SK-N-SH treated with all-trans-retinoic acid at 6 μM for 48 hours (cell line): Measurements from ENCODE around the gene SLC25A28.

Experiments used
- ATAC-seq: fragments of 200-7000 bp; cut with Tn5 transposase; 3 replicates; pipeline ENCODE4 v1.9.1; 2020; ENCODE audit warnings: mild to moderate bottlenecking, moderate library complexity
- BACH2 ChIP-seq: fragments of 250-450 bp; sonication (Bioruptor Pico); IDR thresholded peaks from 2 replicates; pipeline ENCODE4 v1.9.0; 2021; ENCODE audit warnings: mild to moderate bottlenecking, borderline replicate concordance
- CREB5 ChIP-seq: fragments of 250-450 bp; sonication (Bioruptor Pico); IDR thresholded peaks from 2 replicates; pipeline ENCODE4 v1.5.1; 2020; ENCODE audit warnings: low read depth, mild to moderate bottlenecking, moderate library complexity
- CSDC2 ChIP-seq: fragments of 250-450 bp; sonication (Bioruptor Pico); IDR thresholded peaks from 2 replicates; pipeline ENCODE4 v1.5.0; 2020; ENCODE audit warnings: mild to moderate bottlenecking, moderate library complexity
- CSRNP3 ChIP-seq: fragments of 250-450 bp; sonication (Bioruptor Pico); IDR thresholded peaks from 2 replicates; pipeline ENCODE4 v1.5.1; 2021; ENCODE audit warnings: mild to moderate bottlenecking, moderate library complexity
- ESRRG ChIP-seq: fragments of 250-450 bp; sonication (Bioruptor Pico); IDR thresholded peaks from 2 replicates; pipeline ENCODE4 v1.6.1; 2021; ENCODE audit warnings: mild to moderate bottlenecking
- ISL1 ChIP-seq: fragments of 250-450 bp; sonication (Bioruptor Pico); IDR thresholded peaks from 2 replicates; pipeline ENCODE4 v2.1.2; 2022; ENCODE audit warnings: mild to moderate bottlenecking, moderate library complexity
- PATZ1 ChIP-seq: fragments of 250-450 bp; sonication (Bioruptor Pico); IDR thresholded peaks from 2 replicates; pipeline ENCODE4 v1.8.0; 2020; ENCODE audit warnings: mild to moderate bottlenecking, moderate library complexity, borderline replicate concordance
- PPARA ChIP-seq: fragments of 250-450 bp; sonication (Bioruptor Pico); IDR thresholded peaks from 2 replicates; pipeline ENCODE4 v1.5.0; 2020; ENCODE audit warnings: mild to moderate bottlenecking, borderline replicate concordance
- RARB ChIP-seq: fragments of 250-450 bp; sonication (Bioruptor Pico); IDR thresholded peaks from 2 replicates; pipeline ENCODE4 v1.8.0; 2021; ENCODE audit warnings: mild to moderate bottlenecking, moderate library complexity
- SNAI2 ChIP-seq: fragments of 250-450 bp; sonication (Bioruptor Pico); IDR thresholded peaks from 2 replicates; pipeline ENCODE4 v1.5.0; 2020; ENCODE audit warnings: mild to moderate bottlenecking, moderate library complexity
- TCF4 ChIP-seq: fragments of 250-450 bp; sonication (Bioruptor Pico); IDR thresholded peaks from 2 replicates; pipeline ENCODE4 v1.8.0; 2021; ENCODE audit warnings: mild to moderate bottlenecking, moderate library complexity, borderline replicate concordance
- TOX ChIP-seq: fragments of 250-450 bp; sonication (Bioruptor Pico); IDR thresholded peaks from 2 replicates; pipeline ENCODE4 v1.8.0; 2021; ENCODE audit warnings: mild to moderate bottlenecking, moderate library complexity, borderline replicate concordance
- TSHZ2 ChIP-seq: fragments of 250-450 bp; sonication (Bioruptor Pico); IDR thresholded peaks from 2 replicates; pipeline ENCODE4 v1.5.0; 2020; ENCODE audit warnings: mild to moderate bottlenecking, moderate library complexity
- ZC3H10 ChIP-seq: fragments of 250-450 bp; sonication (Bioruptor Pico); IDR thresholded peaks from 2 replicates; pipeline ENCODE4 v1.5.1; 2021; ENCODE audit warnings: mild to moderate bottlenecking, moderate library complexity
- ZFP3 ChIP-seq: fragments of 250-450 bp; sonication (Bioruptor Pico); IDR thresholded peaks from 2 replicates; pipeline ENCODE4 v1.5.0; 2020; ENCODE audit warnings: mild to moderate bottlenecking, moderate library complexity
- ZNF565 ChIP-seq: fragments of 450-650 bp; formaldehyde crosslinking; conservative IDR thresholded peaks from 2 replicates; pipeline ENCODE4 v1.5.0; 2020; ENCODE audit warnings: low read depth, mild to moderate bottlenecking, moderate library complexity
- ZNF70 ChIP-seq: fragments of 450-650 bp; formaldehyde crosslinking; IDR thresholded peaks from 2 replicates; pipeline ENCODE4 v1.5.0; 2020; ENCODE audit warnings: mild to moderate bottlenecking, moderate library complexity
- ZNF8 ChIP-seq: fragments of 450-650 bp; formaldehyde crosslinking; IDR thresholded peaks from 2 replicates; pipeline ENCODE4 v1.5.0; 2020; ENCODE audit warnings: mild to moderate bottlenecking, moderate library complexity

Gene SLC25A28

GRCh38 chr10:99620711-99621453, 643 bp upstream of the SLC25A28 start:
- no peak; the same call in 1 of the 2 replicates for TF ChIP-seq ZNF70 (CRISPR knock-in tag)
- TF ChIP-seq TCF4 (CRISPR knock-in tag), result 0 out of 2 replicates have a peak, but pooled peaks have one; percentile 12
- 0 out of 2 replicates have a peak, but pooled peaks have one; percentile 50 for TF ChIP-seq PATZ1
- no peak for TF ChIP-seq ISL1 (CRISPR knock-in tag)
- TF ChIP-seq TSHZ2 (CRISPR knock-in tag), result no peak
- TF ChIP-seq BACH2 (CRISPR knock-in tag), result no peak
- no peak for TF ChIP-seq CREB5
- 0 out of 2 replicates have a peak, but pooled peaks have one; percentile 6 for TF ChIP-seq ZFP3
- ATAC-seq, result peak; percentile 93

GRCh38 chr10:99619090-99619800, 994 bp downstream of the SLC25A28 start:
- no peak for ATAC-seq
- TF ChIP-seq PATZ1 (no peak), CSDC2 (CRISPR knock-in tag) (no peak), BACH2 (CRISPR knock-in tag) (no peak), ZNF565 (no peak), ZNF70 (CRISPR knock-in tag) (no peak), ZFP3 (no peak), TCF4 (CRISPR knock-in tag) (no peak), SNAI2 (CRISPR knock-in tag) (no peak), ISL1 (CRISPR knock-in tag) (no peak), PPARA (CRISPR knock-in tag) (no peak), ZC3H10 (CRISPR knock-in tag) (no peak), ZNF8 (CRISPR knock-in tag) (no peak), CSRNP3 (CRISPR knock-in tag) (no peak), TOX (CRISPR knock-in tag) (no peak), CREB5 (no peak), RARB (CRISPR knock-in tag) (no peak), ESRRG (no peak)
